Smooth muscle cell of the coronary artery (primary cell): ENCODE measurements around the gene MAP2K5. TPM values are rescaled to one million over a fixed set of nuclear protein-coding genes. Genes with fewer than 3 reads are reported as not detected.

Experiments
- total RNA-seq: library from RNA; depleted of rRNA; stranded (reverse); fragments of >200 nt; gene quantifications from 2 replicates; pipeline ENCODE4 v1.2.3, GENCODE V29; 2014; ENCODE audit warnings: low replicate concordance

The MAP2K5 gene
- 2.1 and 2.9 TPM in 2 replicates for total RNA-seq

DNA sequence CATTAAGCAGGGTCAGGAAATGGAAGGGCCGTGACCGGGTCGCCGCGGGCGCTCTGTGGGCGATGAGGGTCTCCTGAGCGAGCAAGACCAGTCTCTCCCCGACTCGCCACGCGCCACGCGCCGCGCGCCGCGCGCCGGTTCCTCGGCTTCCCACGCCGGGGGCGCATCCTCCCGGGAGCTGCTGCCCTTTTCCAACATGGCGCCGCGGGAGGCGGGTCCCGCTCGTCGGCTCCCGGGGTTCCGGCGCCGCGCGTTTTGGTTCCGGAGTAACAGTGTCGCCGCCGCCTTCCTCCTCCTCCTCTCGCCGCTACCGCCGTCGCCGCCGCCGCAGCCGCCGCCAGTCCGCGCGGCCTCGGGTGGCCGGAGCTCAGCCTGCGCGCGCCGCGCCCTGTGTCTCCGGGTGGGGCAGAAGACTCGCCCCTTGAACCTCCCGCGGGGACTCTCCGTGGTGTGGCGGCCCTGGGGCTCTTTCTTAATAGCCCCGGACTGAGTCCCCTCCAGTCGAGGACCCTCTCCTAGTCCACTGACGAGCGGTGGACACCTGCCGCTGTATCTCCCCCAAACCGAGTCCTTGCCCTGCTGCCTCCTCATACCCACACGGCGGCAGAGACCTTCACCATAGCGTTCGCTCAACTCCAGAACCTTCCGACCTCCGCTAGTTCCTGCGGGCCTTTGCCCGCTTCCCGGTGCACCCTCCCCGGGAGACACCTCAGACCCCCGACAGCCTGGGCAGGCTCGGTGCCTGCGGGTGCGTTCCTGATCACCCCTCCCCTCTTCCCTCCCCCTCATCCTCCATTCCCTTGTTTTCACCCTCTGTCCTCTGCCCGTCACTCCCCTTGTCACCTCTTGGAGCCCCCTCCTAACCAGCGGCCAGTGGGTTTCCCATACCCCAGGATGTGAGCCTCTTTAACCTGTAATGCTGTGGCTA is at the start of gene MAP2K5:
TSS of gene MAP2K5 (plus strand) at position 284 of the 928 bp plus-strand sequence. CDS start at position 917, 633 bp downstream.

DNA sequence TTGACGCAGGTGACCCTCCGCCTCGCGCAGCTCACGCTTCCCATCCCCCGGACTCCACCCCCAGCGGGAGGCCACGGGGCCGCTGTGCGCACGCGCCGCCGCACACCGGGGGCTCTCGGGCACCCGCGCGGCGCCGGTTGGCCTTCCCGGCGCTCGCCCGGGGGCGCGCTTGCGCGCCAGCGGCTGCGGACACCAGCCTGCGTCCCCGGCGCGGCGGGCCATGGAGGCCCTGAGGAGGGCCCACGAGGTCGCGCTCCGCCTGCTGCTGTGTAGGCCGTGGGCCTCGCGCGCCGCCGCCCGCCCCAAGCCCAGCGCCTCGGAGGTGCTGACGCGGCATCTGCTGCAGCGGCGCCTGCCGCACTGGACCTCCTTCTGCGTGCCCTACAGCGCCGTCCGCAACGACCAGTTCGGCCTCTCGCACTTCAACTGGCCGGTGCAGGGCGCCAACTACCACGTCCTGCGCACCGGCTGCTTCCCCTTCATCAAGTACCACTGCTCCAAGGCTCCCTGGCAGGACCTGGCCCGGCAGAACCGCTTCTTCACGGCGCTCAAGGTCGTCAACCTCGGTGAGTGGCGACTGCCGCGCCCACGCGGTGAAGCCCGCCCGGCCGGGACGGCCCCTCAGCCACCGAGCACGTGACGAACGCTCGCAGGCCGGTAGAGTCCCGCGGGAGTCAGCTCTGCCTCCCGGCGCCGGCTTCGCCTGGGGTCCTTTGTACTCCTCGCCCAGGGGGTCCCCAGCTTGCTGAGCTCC is 21.3 kb upstream of the MAP2K5 start, which contains the start of gene C15orf61:
TSS of gene C15orf61 (plus strand) at position 103 of the 754 bp plus-strand sequence. CDS start at position 221, 118 bp downstream.

DNA sequence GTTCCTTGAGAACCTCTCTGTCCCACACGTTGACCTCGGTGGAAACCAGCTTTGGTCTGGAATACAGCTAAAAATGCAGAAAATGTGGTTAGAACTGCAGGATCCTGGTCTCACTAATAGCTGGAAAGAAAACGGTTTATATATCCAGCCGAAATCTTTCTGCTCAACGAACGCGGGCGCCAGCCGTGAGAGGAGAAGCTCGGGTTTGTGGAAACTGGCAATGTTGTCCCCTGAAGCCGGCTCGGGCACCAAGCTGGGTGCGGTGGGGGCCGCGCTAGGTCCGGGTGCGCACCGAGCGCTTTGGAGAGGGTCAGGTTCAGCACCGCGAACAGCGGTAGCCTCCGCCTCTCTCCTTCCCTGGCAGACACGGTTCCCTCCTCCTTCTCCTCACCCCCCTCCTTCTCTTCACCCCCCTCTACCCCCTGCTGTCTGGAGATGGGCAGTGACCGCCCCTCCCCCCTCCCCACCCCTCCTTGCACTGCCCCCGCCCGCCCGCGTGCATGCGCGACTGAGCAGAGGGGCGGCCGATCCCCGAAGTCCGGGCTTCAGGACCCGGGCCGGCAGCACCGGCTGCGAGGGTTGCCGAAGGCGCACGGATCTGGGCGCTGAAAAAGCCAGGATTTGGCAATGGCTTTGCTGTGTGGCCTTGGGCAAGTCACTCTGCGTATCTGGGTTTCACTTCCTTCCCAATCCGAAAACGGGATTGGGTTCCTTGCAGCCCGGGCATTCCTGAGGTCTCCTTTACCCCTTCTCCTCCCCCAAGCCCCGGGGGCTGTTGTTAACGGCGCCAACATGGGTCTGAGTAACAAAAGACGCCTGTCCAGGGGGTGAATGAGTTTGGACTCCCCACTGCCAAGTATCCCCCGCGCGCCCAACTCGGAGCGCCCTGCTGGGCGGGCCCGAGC is 282.7 kb downstream of the MAP2K5 start, which contains the start of gene SKOR1:
TSS of gene SKOR1 (plus strand) at position 534 of the 905 bp plus-strand sequence. CDS start at position 628, 94 bp downstream.

DNA sequence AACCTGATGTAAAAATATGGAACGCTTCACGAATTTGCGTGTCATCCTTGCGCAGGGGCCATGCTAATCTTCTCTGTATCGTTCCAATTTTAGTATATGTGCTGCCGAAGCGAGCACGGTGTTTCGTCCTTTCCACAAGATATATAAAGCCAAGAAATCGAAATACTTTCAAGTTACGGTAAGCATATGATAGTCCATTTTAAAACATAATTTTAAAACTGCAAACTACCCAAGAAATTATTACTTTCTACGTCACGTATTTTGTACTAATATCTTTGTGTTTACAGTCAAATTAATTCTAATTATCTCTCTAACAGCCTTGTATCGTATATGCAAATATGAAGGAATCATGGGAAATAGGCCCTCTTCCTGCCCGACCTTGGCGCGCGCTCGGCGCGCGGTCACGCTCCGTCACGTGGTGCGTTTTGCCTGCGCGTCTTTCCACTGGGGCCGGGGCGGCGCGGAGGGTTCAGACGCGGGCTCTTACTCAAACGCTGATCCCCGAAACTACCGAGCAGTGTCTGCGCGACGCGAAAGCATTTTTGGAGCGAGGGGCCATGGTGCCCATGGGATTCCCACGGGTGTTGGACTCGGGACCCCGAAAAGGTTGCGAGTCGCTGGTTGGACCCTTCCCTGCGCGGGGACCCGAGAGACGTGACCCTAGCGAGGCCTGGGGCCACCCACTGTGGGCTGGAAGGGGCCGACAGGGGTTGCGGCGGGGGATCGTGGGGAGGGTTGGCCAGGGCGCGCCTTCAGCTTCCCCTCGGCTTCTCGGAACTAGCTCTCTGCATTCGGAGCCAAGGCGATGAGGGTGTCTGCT is 297.6 kb downstream of the MAP2K5 start, which contains the start of gene RNU6-1:
TSS of gene RNU6-1 (minus strand) at position 117 of the 820 bp plus-strand sequence.

Other genes with a start within 250 kb of the MAP2K5 start
- 1.6 and 1.8 TPM in 2 replicates for gene C15orf61, start 21.6 kb upstream of the MAP2K5 start, total RNA-seq